Measurements from ENCODE around the gene PIAS4. TPM values are rescaled to one million over a fixed set of nuclear protein-coding genes. Genes with fewer than 3 reads are reported as not detected.

PIAS4 gene
- total RNA-seq, 1 donor from 2014 or later, result 22.2 TPM

DNA sequence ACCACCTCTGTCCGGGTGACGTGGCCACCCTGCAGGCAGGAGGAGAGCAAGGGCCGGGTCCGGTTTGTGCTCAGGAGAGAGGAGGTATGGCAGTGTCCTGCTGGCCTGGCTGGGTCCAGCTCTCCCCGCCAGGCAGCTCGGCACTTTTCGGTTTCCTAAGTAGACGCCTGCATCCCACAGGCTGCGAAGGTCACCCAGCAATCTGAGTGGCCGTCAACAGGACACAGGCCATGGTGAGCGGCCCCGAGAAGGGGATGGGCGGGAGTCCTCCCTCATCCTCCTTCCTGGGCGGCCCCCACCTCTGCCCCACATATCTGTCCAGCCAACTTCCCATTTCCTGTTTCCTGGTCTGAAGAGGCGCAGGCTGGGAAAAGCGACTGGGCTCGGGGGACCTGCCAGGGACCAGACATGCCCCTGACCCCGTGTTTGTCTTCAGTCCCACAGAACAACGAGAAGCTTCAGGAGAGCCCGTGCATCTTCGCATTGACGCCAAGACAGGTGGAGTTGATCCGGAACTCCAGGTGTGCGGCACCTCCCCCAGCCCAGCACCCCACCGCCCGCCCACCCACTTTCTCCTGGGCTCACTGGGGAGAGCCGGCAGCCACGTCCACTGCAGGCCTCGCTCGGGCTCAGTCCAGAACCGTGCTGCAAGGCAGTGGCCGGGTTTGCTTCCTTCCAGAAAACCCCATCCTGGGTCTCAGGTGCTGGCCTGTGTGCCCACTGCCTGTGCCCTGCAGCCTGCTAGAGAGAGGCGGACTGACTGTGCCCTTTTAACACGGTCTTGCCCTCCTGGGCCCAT lies 16.3 kb downstream of the PIAS4 start:
- DNase-seq (ENCODE audit: low read depth), result no peak

DNA sequence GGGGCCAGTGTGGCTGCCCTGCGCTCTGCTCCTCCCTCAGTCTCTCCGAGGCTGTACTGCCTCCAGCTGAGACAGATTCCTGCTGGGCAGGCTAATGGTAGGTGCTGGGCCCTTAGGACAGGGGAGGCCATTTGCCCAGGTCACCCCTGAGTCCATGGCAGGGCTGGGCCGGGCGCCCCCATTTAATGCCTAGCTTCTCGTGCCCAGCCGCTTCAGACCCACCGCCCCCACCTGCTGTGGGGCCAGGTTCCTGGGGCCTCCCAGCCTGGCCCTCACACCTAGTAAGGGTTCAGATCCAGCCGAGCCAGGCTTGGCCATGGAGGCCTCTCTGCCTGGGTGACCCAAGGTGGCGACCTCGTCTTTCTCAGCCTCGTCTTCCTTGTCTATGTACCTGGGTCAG lies 17.8 kb downstream of the PIAS4 start:
- no peak for DNase-seq (ENCODE audit: low read depth)

DNA sequence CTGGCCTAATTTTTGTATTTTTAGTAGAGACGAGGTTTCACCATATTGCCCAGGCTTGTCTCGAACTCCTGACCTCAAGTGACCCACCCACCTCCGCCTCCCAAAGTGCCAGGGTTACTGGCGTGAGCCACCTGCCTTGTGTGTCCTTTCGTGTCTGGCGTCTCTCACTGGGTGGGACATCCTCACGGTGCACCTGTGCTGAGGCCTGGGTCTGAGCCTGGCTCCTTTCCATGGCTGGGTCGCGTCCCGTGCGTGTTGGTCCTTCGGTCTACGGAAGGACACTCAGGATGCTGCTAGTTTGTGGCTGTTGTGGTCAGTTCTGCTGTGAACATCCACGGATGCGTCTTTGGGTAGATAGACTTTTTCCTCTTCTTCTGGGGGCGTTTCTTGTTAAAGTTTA lies 19.6 kb downstream of the PIAS4 start:
- no peak for DNase-seq (ENCODE audit: low read depth)

DNA sequence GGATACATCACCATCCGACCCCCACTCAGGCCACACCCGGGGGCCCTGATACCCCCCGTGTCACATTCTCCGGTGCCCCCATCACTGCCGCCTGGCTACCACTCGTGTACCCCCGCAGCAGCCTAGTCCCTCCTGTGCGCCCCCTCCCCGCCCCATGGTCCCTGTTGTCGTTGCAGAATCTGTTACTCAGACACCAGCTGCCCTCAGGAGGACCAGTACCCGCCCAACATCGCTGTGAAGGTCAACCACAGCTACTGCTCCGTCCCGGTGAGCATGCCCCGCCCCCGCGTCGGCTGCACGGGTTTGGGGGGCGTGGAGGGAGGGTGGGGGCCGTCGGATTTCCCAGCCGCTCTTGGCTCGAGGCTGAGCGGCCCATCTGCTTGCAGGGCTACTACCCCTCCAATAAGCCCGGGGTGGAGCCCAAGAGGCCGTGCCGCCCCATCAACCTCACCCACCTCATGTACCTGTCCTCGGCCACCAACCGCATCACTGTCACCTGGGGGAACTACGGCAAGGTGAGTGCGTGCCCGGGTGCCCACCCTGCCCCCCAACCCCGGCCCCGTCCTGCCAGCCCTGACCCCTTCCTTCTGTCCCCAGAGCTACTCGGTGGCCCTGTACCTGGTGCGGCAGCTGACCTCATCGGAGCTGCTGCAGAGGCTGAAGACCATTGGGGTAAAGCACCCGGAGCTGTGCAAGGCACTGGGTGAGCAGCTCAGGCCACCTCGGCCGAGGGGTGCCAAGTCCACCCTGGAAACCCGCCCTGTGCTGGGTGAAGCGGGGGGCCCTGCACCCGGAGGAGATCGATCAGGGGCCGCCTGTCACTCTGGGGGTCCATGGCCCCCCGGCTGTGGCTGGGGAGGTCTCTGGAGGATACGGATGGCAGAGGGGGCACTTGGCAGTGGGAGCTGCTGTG lies 21.1 kb downstream of the PIAS4 start:
- DNase-seq (ENCODE audit: low read depth), result no peak

DNA sequence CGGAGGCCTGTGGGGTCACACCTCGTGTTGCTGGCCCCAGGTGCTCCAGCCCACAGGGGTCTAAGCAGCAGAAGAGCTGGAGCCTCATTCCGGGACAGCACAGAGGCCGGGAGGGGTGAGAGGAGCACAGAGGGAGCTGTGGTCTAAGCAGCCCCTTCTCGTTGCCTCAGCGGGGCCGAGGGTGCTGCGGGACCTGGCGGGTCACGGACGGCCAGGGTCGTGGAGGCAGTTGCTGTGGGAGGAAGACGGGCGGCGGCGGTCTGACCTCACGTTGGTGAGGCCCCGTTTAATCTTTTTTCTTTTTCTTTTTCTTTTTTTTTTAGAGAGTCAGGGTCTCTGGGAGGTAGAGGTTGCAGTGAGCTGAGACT lies 21.7 kb downstream of the PIAS4 start:
- DNase-seq (ENCODE audit: low read depth), result no peak

DNA sequence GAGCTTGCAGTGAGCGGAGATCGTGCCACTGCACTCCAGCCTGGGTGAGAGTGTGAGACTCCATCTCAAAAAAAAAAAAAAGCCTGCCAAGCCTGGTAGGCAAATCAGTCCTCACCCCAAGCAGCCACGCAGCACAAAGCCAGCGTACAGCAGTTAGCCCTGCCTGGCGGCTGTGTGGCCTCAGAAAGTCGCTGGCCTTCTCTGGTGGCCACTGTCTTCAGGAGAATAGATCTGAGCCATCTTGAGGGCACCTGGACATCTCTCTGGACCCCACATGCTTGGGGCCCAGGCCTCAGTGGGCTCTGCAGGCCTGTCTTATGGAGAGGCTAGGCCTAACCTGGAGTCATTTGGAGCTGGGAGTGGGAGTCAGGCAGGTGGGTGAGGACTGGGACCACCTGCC lies 23.0 kb downstream of the PIAS4 start:
- no peak for DNase-seq (ENCODE audit: low read depth)

DNA sequence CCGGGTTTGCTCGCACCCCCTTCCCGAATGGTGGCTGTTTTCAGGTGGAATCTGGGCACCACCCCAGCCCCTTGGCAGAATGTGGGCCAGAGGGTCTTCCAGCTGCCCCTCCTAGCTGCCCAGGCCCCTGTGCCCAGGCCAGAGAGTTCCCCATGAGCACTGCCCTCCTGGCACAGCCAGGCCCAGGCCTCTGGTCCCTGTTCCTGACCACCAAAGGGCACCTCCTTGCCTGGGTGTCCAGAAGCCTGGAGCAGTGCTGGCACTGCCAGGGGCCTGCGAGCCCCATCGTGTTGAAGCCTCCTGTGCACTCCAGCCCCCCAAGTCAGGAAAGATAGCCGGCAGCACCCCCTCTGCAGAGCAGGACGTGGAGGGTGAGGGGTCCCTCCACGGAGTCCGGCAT lies 23.4 kb downstream of the PIAS4 start:
- DNase-seq (ENCODE audit: low read depth), result no peak

DNA sequence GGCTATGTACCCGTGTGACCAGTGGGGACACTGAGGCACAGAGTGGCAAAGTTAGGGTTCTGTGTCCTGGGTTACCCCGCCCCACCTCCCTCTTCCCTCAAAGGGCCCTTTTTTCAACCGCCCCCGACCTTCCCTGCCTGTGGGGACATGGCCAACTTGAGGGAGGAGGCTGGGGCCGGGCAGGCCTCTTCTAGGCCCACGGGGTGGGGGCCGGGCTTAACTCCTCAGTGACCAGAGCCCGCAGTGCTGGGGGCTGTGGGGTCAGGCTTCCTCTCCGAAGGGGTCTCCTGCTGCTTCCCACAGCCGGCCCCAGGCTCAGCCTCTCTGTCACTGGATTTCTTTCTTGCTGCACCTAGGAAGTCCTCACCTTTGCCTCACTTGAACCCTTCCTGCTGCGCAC lies 23.9 kb downstream of the PIAS4 start:
- DNase-seq (ENCODE audit: low read depth), result no peak

DNA sequence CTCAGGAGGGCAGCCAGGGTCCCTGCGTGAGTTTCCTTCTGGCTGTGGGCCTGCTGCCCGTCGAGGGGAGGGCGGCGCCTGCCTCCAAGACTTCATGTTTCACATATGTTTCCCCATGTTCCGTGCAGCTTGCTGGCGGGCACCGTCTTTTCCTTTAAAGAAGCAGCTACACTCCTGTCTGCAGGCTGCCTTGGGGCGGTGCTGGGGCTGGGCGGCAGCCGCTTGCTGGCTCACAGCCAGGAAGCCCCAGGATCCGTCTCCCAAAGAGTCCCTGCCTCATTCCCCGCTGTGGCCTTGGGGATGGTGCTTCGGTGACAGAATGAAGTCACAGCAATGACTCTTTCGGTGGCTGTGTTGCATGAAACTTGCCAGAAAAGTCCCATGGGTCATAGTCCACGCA lies 24.9 kb downstream of the PIAS4 start:
- DNase-seq (ENCODE audit: low read depth), result no peak

DNA sequence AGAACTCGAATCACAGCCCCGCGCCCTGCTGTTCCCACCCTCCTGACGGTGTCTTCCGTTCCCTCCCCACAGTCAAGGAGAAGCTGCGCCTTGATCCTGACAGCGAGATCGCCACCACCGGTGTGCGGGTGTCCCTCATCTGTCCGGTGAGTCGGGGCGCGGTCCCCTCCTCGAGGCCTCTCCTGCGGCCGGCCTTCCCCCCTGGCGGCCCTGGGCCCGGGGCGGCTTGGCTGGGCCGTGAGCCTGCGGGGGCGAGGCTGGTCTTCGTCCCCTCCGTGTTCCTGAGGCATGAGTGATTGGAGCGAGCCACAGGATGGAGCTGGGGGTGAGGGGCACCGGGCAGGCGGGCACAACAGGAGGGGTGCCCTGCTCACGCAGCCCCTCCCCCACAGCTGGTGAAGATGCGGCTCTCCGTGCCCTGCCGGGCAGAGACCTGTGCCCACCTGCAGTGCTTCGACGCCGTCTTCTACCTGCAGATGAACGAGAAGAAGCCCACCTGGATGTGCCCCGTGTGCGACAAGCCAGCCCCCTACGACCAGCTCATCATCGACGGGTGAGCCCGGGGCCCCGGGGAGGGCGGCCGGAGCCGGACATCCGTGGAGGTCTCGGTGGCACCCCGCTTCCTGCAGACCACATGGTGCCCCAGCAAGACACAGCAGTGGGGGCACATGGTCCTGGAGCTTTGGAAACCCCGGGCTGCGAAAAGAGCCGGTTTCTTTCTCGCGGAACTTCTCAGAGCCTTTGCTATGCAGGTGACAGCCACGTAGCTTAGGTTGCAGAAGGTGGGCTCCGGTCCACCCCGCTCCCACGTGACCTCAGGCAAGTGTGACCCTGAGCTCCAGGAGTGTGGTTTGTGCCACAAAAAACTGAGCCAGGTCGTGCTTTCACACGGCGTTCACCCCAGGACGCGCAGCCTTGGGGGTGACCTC lies 25.8 kb downstream of the PIAS4 start:
- no peak for DNase-seq (ENCODE audit: low read depth)

DNA sequence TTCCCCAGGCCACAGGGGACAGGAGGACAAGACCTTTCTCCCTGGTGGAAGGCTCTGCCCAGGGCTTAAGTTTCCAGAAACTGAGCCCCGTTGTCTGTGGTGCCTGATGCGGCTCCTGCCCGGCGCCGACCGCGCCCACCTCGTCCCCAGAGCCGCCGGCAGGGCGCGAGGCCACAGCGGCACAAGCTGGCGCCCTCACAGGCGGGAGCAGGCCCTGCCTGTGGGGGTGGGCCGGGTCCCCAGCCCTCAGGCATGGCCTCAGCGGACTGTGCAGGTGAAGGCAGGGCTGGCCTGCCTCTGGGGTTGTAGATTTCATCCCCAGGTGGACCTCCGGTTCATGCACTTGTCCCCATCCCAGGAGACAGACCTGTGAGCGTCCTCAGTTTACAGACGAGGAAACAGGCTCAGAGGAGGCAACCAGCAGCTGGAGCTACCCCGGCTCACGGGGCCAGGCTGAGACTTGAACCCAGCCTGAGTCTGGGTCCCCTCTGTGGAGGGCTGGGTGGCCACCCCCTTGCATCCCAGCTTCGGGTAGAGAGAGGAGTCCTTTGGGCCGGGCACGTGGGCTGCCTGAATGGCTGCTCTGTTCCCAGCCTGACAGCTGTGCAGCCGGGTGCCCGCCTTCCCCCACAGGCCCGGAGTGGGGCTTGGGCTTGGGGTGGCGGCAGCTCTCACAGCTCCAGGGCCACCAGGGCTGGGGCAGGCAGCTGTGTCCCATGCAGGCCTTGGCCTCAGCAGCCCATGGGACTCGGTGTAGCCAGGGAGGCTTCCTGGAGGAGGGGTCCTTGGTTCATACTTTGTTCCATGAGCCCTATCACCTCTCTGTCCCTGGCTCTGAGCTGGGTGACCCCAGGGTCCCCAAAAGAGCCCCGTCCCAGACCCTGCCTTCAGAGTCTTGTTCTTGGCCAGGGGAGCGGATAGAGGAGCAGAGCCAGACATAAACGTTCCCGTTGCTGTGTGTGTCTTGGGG lies 26.8 kb downstream of the PIAS4 start:
- peak; percentile 32 for DNase-seq (ENCODE audit: low read depth)

DNA sequence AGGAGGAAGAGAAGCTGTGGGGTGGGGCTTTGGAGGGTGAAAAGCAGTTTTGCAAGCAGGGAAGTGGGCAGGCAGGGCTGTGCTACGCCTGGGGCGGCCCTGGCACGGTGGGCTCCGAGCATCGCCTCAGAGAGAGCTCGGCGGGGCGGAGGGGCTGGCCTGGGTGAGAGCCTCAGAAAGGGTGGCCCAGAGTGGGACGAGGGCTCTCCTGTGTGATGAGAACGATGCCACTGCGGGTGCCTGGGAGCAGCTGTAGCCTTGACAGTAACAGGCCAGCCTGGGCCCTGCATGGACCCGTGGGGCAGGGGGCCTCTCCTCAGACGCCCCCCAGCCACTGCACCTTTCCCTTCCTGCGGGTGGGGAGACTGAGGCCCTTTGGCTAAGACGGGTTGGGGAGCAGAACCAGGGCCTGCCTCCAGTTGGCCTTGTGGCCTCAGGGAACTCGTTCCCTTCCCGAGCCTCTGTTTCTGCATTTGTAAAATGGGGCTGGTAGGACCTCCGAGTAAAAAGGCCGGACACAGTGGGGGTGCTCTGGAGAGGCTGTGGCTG lies 27.6 kb downstream of the PIAS4 start:
- no peak for DNase-seq (ENCODE audit: low read depth)

DNA sequence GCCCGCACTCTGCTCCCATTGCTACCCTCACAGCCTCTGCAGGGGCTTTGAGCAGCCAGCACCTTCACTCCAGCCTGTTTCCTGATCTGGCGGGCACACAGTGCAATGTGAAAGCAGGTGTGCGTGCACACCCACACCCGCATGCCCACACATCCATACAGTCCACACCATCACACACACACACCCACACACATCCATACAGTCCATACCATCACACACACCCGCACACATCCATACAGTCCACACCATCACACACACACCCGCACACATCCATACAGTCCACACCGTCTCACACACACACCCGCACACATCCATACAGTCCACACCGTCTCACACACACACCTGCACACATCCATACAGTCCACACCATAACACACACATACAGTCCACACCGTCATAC lies 28.0 kb downstream of the PIAS4 start:
- DNase-seq (ENCODE audit: low read depth), result no peak

DNA sequence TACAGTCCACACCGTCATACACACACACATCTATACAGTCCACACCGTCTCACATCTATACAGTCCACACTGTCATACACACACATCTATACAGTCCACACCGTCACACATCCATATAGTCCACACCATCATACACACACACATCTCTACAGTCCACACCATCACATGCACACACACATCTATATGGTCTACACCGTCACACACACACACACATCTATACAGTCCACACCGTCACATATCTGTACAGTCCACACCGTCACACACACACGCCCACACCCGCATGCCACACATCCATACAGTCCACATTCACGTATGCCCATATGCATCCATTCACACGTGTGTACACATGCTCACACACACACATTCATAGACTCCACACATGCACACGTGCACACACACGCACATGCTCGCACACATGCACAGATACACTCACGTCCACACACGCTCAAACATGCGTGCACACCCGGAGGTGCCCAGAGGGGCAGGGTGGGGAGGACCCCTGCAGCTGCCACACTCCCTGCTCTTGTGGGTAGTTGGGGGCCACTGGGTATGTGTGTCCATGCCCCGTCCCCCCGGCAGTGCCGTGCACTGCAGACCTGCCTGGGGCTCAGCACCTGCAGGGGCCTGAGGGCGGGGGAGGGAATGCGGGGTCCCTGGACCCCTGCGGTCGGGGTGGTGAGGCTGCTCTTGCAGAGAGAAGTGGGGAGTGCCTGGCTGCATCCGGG lies 29.2 kb downstream of the PIAS4 start:
- DNase-seq (ENCODE audit: low read depth), result no peak

DNA sequence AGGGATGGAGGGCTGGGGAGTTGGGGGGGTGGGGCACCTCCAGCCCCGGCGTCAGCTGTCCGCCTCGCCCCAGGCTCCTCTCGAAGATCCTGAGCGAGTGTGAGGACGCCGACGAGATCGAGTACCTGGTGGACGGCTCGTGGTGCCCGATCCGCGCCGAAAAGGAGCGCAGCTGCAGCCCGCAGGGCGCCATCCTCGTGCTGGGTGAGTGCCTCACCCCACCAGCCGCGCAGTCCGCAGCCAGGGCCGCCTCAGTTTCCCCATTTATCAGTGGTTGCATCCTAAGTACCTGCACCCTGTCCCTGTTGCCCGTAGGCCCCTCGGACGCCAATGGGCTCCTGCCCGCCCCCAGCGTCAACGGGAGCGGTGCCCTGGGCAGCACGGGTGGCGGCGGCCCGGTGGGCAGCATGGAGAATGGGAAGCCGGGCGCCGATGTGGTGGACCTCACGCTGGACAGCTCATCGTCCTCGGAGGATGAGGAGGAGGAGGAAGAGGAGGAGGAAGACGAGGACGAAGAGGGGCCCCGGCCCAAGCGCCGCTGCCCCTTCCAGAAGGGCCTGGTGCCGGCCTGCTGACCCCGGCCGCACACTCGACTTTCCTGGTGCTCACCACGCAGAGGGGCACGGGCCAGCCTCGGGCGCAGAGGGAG lies 29.9 kb downstream of the PIAS4 start:
- no peak for DNase-seq (ENCODE audit: low read depth)

DNA sequence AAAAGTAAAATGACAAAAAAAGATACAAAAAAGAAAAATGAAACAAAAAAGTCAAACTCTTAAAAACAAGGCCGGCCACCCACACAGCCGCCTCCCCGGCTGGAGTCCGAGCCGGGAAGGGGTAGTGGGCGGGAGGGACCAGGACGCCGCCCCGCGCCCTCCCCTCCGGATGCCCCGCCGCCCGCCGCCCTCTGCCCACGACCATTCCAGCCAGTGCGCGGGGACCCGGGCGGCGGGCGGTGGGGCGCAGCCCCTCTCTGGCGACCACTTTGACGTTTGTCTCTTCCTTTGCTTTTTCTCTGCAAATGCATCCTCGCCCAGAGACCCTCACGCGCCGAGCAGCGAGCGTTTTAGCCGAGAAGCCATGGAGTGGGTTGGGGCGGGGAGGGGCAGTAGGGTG lies 30.5 kb downstream of the PIAS4 start:
- DNase-seq (ENCODE audit: low read depth), result no peak

DNA sequence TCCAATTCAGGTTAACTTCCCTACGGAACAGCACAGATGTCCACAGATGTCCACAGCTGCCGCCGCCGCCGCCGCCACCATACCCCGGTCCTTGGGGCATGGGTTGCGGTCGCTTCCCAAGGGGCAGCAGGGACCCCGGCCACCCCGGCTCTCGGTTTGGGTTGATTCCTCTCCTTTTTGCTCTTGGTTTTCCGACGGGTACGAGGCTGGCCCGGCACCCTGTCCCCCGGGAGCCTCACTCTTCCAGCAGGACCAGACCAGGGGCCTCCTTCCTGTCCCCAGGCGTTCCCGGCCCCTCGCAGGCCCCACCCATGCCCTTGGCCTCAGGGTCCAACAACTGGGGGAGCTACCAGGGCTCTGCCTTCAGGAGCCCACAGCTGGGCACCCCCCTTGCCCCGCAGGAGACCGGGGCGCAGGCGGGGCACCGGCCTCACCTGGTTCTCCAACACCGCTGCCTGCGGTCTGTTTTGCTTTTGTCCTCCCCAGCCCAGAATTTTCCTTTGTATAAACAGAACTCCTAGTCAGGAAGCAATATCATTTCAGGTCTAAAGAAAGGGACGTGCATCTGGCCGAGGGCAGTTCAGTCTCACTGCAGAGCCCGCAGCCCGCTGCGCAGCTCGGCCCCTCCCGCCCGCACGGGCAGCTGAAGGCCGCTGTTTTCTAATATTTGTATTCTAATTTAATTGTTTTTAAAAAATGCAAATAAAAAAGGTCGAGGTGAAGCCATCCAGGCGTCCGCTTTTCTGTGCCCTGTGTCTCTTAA lies 31.3 kb downstream of the PIAS4 start:
- no peak for DNase-seq (ENCODE audit: low read depth)

Data from myocyte (in vitro differentiated cells).